Heart left ventricle (tissue), 16 donors: ENCODE results near the gene TNPO2. TPM values are rescaled to one million over a fixed set of nuclear protein-coding genes. Genes with fewer than 3 reads are reported as not detected.

Experiments
- ATAC-seq, 4 donors: fragments of 200-7000 bp; cut with Tn5 transposase; one replicate each; pipeline ENCODE4 v1.9.1; 2020 to 2022; ENCODE audit warnings: moderate library complexity in 4 of 4, mild to moderate bottlenecking in 3 of 4, moderate number of reproducible peaks in 1 of 4
- DNase-seq, 5 donors: peaks; one replicate each; pipeline ENCODE4 v3.0.0-alpha.2; 2020
- H3K27ac ChIP-seq, 12 donors: fragments of 200-600 bp; sonication (generic) in 4 of 12; one replicate each; pipeline versions ENCODE4 v1.5.0 to v1.8.0; 2016 to 2022; ENCODE audit warnings: mild to moderate bottlenecking in 2 of 12
- H3K27me3 ChIP-seq, 9 donors: fragments of 200-600 bp; sonication (generic) in 2 of 9; one replicate each; pipeline versions ENCODE4 v1.5.1 to v1.8.0; 2016 to 2022; ENCODE audit warnings: mild to moderate bottlenecking in 3 of 9
- H3K36me3 ChIP-seq, 9 donors: fragments of 200-600 bp; sonication (generic) in 2 of 9; one replicate each; pipeline versions ENCODE4 v1.5.0 to v1.8.0; 2018 to 2022; ENCODE audit warnings: mild to moderate bottlenecking in 2 of 9
- H3K4me1 ChIP-seq, 12 donors: fragments of 200-600 bp; sonication (generic) in 4 of 12; one replicate each; pipeline versions ENCODE4 v1.5.0 to v1.8.0; 2016 to 2022; ENCODE audit warnings: mild to moderate bottlenecking in 3 of 12
- H3K4me3 ChIP-seq, 12 donors: fragments of 200-600 bp; sonication (generic) in 4 of 12; one replicate each; pipeline versions ENCODE4 v1.5.0 to v1.8.0; 2017 to 2022; ENCODE audit warnings: mild to moderate bottlenecking in 9 of 12, moderate library complexity in 4 of 12
- H3K9me3 ChIP-seq, 12 donors: fragments of 200-600 bp; sonication (generic) in 4 of 12; one replicate each; pipeline versions ENCODE4 v1.5.0 to v1.8.0; 2016 to 2022; ENCODE audit warnings: mild to moderate bottlenecking in 1 of 12
- POLR2A ChIP-seq, 2 donors: fragments of 450-650 bp; IDR thresholded peaks; one replicate each; pipeline ENCODE4 v1.6.1; 2017; ENCODE audit warnings: antibody characterized with exemption in 2 of 2, mild to moderate bottlenecking in 2 of 2, moderate library complexity in 2 of 2
- WGBS, 4 donors: extraction: QIAGEN DNeasy Blood & Tissue Kit in 2 of 4; methylation state at CpG; one replicate each; pipeline versions ENCODE4 v1.1.5 to v1.1.7; 2013 to 2018; 5-methylcytosine and 5-hydroxymethylcytosine counted together
- intact Hi-C, 10 donors: fragments of 100-400 bp; cut with DNase I; formaldehyde crosslinking; loops; one replicate each; pipeline versions ENCODE4 v1.11.1 to v1.14.2; 2022
- polyA plus RNA-seq, 2 donors: library from polyadenylated mRNA; stranded (reverse); fragments of 200-250 nt; gene quantifications; one replicate each; pipeline ENCODE4 v1.2.3, GENCODE V29; 2013
- total RNA-seq, 9 donors: library from RNA; depleted of rRNA in 2 of 9; stranded (reverse); fragments of >200 nt in 2 of 9; fragmentation: NEBNext Ultra II Directional in 3 of 9; extraction: Animal tissue kit (Norgen Biotek cat#: 25700) in 3 of 9; gene quantifications; one replicate each; pipeline versions ENCODE4 v1.1.0 to v1.2.4, GENCODE V29; 2016 to 2023
- TF ChIP-seq, protein P1 (sequence below), 12 donors: fragments of 200-600 bp; sonication (generic) in 4 of 12; IDR thresholded peaks; one replicate each; pipeline versions ENCODE4 v1.5.0 to v1.8.0; 2018 to 2022; ENCODE audit warnings: antibody characterized with exemption in 12 of 12, mild to moderate bottlenecking in 5 of 12
- donor health status: ischemic (EF 13 %, LVEDD 7.1; RV severe dilation, severe dysfunction).
- donor health status: healthy with polysubstance abuse.
- donor health status: DM: no; HTN: yes; CAD: no.
- donor health status: DM: no; HTN: no; CAD: no.
- donor health status: ischemic (EF 25% LVEDD 6.9; RV normal size, moderate dysfunction).
- donor health status: ischemic (EF 25% LVEDD 5.7; RV mildly dilated, moderate dysfunction).
- donor health status: healthy.
- donor health status: DM: yes; HTN: yes; CAD: no.
- donor health status: ischemic (EF 35%, LVEDD 5.7; RV mildly dilated, moderate dysfunction).
- donor health status: nonischemic (EF 11% LVEDD 7.7; RV severe dilation, severe dysfunction).
- donor health status: DM: yes; HTN: yes; CAD: no.
- donor health status: PGD.
- donor health status: ischemic (EF 29% LVEDD 5.4; RV normal size, mild dysfunction).
- donor health status: nonischemic (EF 23%, LVEDD 6.1; RV moderate dilation, normal function).

The TNPO2 gene
- total and polyA plus RNA-seq, 11 donors: 18.0 to 57.4 (median 37.0) TPM

DNA sequence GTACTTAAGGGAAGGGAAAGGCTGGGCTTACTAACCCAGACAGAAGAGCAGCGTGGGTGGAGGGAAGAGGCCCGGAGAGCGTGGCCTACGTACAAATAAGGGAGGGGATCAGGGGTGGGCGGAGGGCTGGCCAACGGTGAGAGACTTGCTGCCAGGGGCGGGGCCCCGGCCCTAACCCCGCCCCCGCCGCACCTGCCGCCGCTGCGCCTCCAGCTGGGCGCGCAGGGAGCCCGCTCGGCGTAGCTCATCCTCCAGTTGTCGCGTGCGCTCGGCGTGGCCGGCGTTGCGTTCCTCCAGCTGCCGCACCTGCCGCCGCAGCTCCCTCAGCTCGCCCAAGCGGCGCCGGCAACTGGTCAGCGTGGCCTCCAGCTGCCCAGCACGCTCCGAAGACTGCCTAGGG, 46.0 kb upstream of the TNPO2 start:
- peak overlapping the region in 2 of 12 donors; percentile 9 to 41 for H3K27ac ChIP-seq
- intact Hi-C loops: loop anchor here in 4 of 10 donors (5.0 kb wide), 2 partner anchors 33 to 78 kb away; partner anchors contain the start of genes PRDX2 (in 1 of the 4) and THSD8 (in 1 of the 4)
- ATAC-seq: no peak

DNA sequence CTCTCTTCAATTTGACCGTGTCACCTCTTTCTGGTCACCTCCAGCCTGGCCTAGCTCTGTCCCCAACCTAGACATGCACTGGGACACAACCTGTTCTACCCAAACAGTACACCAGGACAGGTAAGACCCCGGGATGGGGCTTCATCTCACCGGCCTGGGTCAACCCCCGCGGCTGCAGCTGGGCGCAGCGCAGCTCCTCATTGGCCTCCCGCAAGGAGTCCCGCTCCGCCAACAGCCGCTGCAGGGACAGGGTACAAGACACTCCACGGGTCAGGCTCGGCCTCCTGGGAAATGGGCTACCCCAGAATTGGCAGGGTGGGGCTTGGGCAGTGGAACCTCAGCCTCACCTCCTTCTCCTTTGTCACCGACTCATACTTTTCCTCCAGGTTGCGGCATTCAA, 43.9 kb upstream of the TNPO2 start:
- TF ChIP-seq, protein P1, sequence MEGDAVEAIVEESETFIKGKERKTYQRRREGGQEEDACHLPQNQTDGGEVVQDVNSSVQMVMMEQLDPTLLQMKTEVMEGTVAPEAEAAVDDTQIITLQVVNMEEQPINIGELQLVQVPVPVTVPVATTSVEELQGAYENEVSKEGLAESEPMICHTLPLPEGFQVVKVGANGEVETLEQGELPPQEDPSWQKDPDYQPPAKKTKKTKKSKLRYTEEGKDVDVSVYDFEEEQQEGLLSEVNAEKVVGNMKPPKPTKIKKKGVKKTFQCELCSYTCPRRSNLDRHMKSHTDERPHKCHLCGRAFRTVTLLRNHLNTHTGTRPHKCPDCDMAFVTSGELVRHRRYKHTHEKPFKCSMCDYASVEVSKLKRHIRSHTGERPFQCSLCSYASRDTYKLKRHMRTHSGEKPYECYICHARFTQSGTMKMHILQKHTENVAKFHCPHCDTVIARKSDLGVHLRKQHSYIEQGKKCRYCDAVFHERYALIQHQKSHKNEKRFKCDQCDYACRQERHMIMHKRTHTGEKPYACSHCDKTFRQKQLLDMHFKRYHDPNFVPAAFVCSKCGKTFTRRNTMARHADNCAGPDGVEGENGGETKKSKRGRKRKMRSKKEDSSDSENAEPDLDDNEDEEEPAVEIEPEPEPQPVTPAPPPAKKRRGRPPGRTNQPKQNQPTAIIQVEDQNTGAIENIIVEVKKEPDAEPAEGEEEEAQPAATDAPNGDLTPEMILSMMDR (IDR thresholded peaks at IDR 0.05): no peak
- TF ChIP-seq POLR2A (IDR thresholded peaks at IDR 0.05): no peak

More for the DNA sequence above, 46.0 kb upstream of the TNPO2 start:
- Histone ChIP-seq H3K4me1 (peaks cover 0 to 59% (median 16%) of the 10 kb centered on the region in 12 donors), H3K9me3 (no peaks in the 10 kb centered on the region), H3K27me3 (no peaks in the 10 kb centered on the region), H3K4me3 (no peak overlapping the region), H3K36me3 (peaks cover 0 to 49% (median 23%) of the 10 kb centered on the region in 9 donors)
- no peak for TF ChIP-seq POLR2A (IDR thresholded peaks at IDR 0.05)
- TF ChIP-seq, protein P1 (IDR thresholded peaks at IDR 0.05): no peak
- 63 to 68% (median 66%) methylated on average over 28 to 37 of the region's 37 CpGs for WGBS, 4 donors
- no peak for DNase-seq

DNA sequence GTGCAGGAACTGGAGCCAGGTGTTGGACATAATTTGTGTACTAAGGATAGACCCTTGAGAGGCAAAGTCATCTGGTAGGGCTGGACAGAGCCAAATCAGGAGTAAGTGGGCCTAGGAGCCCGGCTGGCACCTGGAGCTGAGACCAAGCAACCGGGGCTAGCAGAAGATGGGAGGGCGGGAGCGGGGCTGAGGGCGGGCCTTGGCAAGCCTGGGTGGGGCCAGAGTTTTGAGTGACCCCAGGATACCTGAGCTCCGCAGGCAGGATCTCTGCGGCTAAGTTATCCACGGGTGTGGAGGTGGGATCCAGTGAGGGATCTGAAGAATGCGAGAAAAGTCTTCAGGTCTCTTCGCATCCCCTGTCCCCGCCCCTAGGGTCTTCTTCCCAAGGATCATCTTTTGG, 43.4 kb upstream of the TNPO2 start:
- intact Hi-C loops: loop anchor here in 4 of 10 donors (5.0 kb wide), 2 partner anchors 35 to 80 kb away; partner anchors contain the start of genes PRDX2 (in 1 of the 4) and THSD8 (in 1 of the 4)
- no peak for ATAC-seq

More for the DNA sequence above, 43.9 kb upstream of the TNPO2 start:
- DNase-seq (no peak), ATAC-seq (no peak)
- Histone ChIP-seq H3K4me3 (no peak overlapping the region), H3K36me3 (peaks cover 0 to 62% (median 32%) of the 10 kb centered on the region in 9 donors), H3K27ac (no peak overlapping the region), H3K4me1 (peaks cover 0 to 46% (median 9%) of the 10 kb centered on the region in 12 donors), H3K9me3 (no peaks in the 10 kb centered on the region), H3K27me3 (no peaks in the 10 kb centered on the region)
- 95 to 98% (median 96%) methylated on average over 8 to 15 of the region's 15 CpGs for WGBS, 4 donors
- intact Hi-C loops: loop anchor here in 4 of 10 donors (5.0 kb wide), 2 partner anchors 35 to 80 kb away; partner anchors contain the start of genes PRDX2 (in 1 of the 4) and THSD8 (in 1 of the 4)

DNA sequence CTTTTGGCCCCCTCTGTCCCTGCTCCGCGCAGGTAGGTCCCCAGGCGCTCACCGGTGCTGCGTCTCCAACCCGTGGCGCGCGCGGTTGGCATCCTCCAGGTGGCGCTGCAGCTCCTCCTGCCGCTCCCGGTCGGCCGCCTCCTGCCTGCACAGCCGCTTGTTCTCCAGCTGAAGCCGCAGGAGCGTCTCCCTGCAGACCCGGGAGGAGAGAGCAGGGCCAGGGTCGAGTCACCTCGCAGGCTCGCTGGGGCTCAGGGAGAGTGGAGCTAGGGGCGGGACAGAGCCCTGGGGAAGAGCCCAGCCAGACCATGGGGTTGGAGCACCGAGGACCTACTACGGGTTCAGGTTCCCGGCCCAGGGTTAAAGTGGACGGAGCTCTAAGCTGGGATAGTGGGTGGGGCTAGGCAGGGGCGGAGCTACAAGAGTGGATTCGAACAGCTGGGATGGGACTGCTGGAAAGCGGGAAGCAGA, 42.4 kb upstream of the TNPO2 start:
- peak overlapping the region in 9 of 12 donors; percentile 14 to 61 (median 48) for H3K4me3 ChIP-seq
- H3K27me3 ChIP-seq: no peaks in the 10 kb centered on the region
- peaks cover 0 to 39% (median 9%) of the 10 kb centered on the region in 12 donors for H3K4me1 ChIP-seq
- DNase-seq: peak; percentile 77 to 93 (median 88)
- no peaks in the 10 kb centered on the region for H3K9me3 ChIP-seq
- peak in 3 of 4 donors; percentile 66 to 85 (median 76) for ATAC-seq
- TF ChIP-seq, protein P1 (IDR thresholded peaks at IDR 0.05): peak in 10 of 12 donors; percentile 66 to 99 (median 84)
- TF ChIP-seq POLR2A (IDR thresholded peaks at IDR 0.05): peak in 1 of 2 donors; percentile 35
- peaks cover 0 to 61% (median 40%) of the 10 kb centered on the region in 9 donors for H3K36me3 ChIP-seq
- peak overlapping the region in 11 of 12 donors; percentile 15 to 82 (median 61) for H3K27ac ChIP-seq
- intact Hi-C loops: loop anchor here in 5 of 10 donors (1.0 to 5.0 kb wide), 3 partner anchors 36 to 81 kb away; partner anchors contain the start of genes PRDX2 (in 1 of the 5) and THSD8 (in 1 of the 5)
- WGBS, 4 donors: 1 to 35% (median 17%) methylated on average over 14 to 30 of the region's 30 CpGs

More for the DNA sequence above, 43.4 kb upstream of the TNPO2 start:
- Histone ChIP-seq H3K27me3 (no peaks in the 10 kb centered on the region), H3K36me3 (peaks cover 0 to 62% (median 36%) of the 10 kb centered on the region in 9 donors), H3K9me3 (no peaks in the 10 kb centered on the region), H3K4me3 (no peak overlapping the region), H3K4me1 (peaks cover 0 to 46% (median 11%) of the 10 kb centered on the region in 12 donors), H3K27ac (peak overlapping the region in 2 of 12 donors; percentile 74 to 82)
- 89 to 94% (median 93%) methylated on average over 11 of the region's 11 CpGs for whole genome bisulfite sequencing, 4 donors
- TF ChIP-seq POLR2A (IDR thresholded peaks at IDR 0.05): no peak
- TF ChIP-seq, protein P1 (IDR thresholded peaks at IDR 0.05): no peak
- no peak for DNase-seq
